HL-60 (cell line): ENCODE measurements around the gene TM9SF1.

ENCODE experiments used
- SPI1 ChIP-seq: IDR thresholded peaks from 2 replicates; pipeline ENCODE4 v1.6.1; 2012; ENCODE audit warnings: low read depth, mild to moderate bottlenecking, borderline replicate concordance
- TF ChIP-seq, protein P1 (sequence below): IDR thresholded peaks from one replicate; pipeline ENCODE4 v1.5.1; 2011; ENCODE audit warnings: low read length, control low read depth, inconsistent platforms; ENCODE audit not compliant: insufficient read depth
- TF ChIP-seq, protein P2 (sequence below): IDR thresholded peaks from 2 replicates; pipeline ENCODE4 v1.6.1; 2012; ENCODE audit warnings: low read depth; ENCODE audit not compliant: insufficient replicate concordance

DNA sequence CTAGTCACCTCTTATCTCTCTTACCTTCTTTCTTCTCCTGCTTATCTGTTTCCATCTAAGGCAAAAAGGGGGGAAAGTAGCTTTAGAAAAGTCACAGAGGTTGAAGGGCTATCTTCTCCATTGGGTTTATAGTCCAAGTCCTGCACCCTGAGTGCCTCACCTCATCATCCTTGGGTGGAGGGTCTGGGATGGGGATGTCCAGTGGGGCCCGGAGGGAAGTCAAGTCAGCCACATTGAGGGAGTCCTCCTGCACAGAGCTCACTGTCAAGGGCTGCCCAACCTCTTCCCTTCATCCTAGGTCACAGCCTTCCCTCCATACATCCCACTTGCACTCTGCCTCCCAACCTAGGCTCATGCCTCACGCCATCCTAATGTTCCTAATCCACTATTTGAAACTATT is 50.0 kb downstream of the TM9SF1 start:
- TF ChIP-seq, protein P1, sequence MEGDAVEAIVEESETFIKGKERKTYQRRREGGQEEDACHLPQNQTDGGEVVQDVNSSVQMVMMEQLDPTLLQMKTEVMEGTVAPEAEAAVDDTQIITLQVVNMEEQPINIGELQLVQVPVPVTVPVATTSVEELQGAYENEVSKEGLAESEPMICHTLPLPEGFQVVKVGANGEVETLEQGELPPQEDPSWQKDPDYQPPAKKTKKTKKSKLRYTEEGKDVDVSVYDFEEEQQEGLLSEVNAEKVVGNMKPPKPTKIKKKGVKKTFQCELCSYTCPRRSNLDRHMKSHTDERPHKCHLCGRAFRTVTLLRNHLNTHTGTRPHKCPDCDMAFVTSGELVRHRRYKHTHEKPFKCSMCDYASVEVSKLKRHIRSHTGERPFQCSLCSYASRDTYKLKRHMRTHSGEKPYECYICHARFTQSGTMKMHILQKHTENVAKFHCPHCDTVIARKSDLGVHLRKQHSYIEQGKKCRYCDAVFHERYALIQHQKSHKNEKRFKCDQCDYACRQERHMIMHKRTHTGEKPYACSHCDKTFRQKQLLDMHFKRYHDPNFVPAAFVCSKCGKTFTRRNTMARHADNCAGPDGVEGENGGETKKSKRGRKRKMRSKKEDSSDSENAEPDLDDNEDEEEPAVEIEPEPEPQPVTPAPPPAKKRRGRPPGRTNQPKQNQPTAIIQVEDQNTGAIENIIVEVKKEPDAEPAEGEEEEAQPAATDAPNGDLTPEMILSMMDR, result no peak
- TF ChIP-seq, protein P2, sequence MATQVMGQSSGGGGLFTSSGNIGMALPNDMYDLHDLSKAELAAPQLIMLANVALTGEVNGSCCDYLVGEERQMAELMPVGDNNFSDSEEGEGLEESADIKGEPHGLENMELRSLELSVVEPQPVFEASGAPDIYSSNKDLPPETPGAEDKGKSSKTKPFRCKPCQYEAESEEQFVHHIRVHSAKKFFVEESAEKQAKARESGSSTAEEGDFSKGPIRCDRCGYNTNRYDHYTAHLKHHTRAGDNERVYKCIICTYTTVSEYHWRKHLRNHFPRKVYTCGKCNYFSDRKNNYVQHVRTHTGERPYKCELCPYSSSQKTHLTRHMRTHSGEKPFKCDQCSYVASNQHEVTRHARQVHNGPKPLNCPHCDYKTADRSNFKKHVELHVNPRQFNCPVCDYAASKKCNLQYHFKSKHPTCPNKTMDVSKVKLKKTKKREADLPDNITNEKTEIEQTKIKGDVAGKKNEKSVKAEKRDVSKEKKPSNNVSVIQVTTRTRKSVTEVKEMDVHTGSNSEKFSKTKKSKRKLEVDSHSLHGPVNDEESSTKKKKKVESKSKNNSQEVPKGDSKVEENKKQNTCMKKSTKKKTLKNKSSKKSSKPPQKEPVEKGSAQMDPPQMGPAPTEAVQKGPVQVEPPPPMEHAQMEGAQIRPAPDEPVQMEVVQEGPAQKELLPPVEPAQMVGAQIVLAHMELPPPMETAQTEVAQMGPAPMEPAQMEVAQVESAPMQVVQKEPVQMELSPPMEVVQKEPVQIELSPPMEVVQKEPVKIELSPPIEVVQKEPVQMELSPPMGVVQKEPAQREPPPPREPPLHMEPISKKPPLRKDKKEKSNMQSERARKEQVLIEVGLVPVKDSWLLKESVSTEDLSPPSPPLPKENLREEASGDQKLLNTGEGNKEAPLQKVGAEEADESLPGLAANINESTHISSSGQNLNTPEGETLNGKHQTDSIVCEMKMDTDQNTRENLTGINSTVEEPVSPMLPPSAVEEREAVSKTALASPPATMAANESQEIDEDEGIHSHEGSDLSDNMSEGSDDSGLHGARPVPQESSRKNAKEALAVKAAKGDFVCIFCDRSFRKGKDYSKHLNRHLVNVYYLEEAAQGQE, result no peak
- no peak for TF ChIP-seq SPI1
